Memory B cell (primary cell): ENCODE measurements around the gene WDR5B.
"Not testable (repeated sequence)": the region's sequence is repeated elsewhere in the genome, so short reads cannot be mapped to it uniquely, and the experiment has no call there.

Source experiments
- ATAC-seq: fragments of 150-1000 bp; cut with Tn5 transposase; 2 replicates; pipeline ENCODE4 v1.10.0; 2021; ENCODE audit warnings: low read depth, mild to moderate bottlenecking, moderate library complexity
- DNase-seq, 2 donors: peaks; one replicate each; pipeline ENCODE4 v3.0.0; 2022; ENCODE audit warnings: low spot score in 2 of 2
- H3K27ac Mint-ChIP-seq: one replicate; pipeline ENCODE4 v1.8.0; 2022; ENCODE audit warnings: mild to moderate bottlenecking, moderate library complexity, mixed read lengths
- H3K27me3 Mint-ChIP-seq: one replicate; pipeline ENCODE4 v1.8.0; 2022; ENCODE audit warnings: mixed read lengths
- H3K36me3 Mint-ChIP-seq: one replicate; pipeline ENCODE4 v1.8.0; 2022; ENCODE audit warnings: mild to moderate bottlenecking, mixed read lengths
- H3K4me1 Mint-ChIP-seq: one replicate; pipeline ENCODE4 v1.8.0; 2022; ENCODE audit warnings: mixed read lengths
- H3K4me3 Mint-ChIP-seq: one replicate; pipeline ENCODE4 v1.8.0; 2022; ENCODE audit warnings: mild to moderate bottlenecking, moderate library complexity, mixed read lengths
- H3K9me3 Mint-ChIP-seq: one replicate; pipeline ENCODE4 v1.8.0; 2022; ENCODE audit warnings: mixed read lengths

WDR5B gene

GRCh38 chr3:122415762-122416654 is at the start of gene WDR5B:
Gene WDR5B, minus strand, starts transcription at chr3:122416062. Its CDS starts 534 bp downstream, at chr3:122415528.
- no peaks in the 10 kb centered on the region for H3K9me3 Mint-ChIP-seq
- peaks cover 30% of the 10 kb centered on the region for H3K4me1 Mint-ChIP-seq
- no peaks in the 10 kb centered on the region for H3K27me3 Mint-ChIP-seq
- peak; percentile 98 for DNase-seq
- H3K27ac Mint-ChIP-seq, result peak within 1 kb of the TSS; percentile 99
- peaks cover 13% of the 10 kb centered on the region for H3K36me3 Mint-ChIP-seq
- H3K4me3 Mint-ChIP-seq, result peak within 1 kb of the TSS; percentile 91
- peak; percentile 86 for ATAC-seq

- peak overlapping the region; percentile 62 for H3K27ac Mint-ChIP-seq
- H3K9me3 Mint-ChIP-seq, result no peaks in the 10 kb centered on the region
- peaks cover 9% of the 10 kb centered on the region for H3K4me1 Mint-ChIP-seq
- H3K4me3 Mint-ChIP-seq, result no peak overlapping the region
- ATAC-seq (no peak), DNase-seq (no peak)
- peaks cover 23% of the 10 kb centered on the region for H3K36me3 Mint-ChIP-seq
- H3K27me3 Mint-ChIP-seq, result no peaks in the 10 kb centered on the region
Measured at GRCh38 chr3:122464659-122465058, 48.8 kb upstream of the WDR5B start.

DNA sequence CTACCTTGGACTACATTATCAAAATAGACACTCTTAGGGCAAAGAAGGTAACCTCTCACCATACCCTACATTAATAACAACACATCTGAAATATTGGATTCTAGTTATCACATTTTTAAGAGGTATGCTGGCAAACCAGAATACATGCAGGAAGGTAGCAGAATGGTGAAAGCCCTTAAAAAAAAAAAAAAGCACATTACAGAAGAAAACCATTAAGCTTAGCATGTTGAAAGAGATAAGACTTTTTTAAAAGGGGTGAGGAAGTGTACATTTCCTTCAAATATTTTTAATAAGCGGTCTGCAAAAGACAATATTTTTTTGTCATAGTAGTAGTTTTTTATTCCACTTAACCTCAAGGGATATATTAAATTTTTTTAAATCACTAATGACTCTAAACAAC is 46.5 kb upstream of the WDR5B start:
- Mint-ChIP-seq H3K4me1 (no peaks in the 10 kb centered on the region), H3K27me3 (no peaks in the 10 kb centered on the region), H3K4me3 (no peak overlapping the region)

GRCh38 chr3:122461806-122462205 is 45.9 kb upstream of the WDR5B start:
- ATAC-seq (no peak), DNase-seq (no peak)
- peaks cover 29% of the 10 kb centered on the region for H3K36me3 Mint-ChIP-seq
- peak overlapping the region; percentile 77 for H3K27ac Mint-ChIP-seq
- no peak overlapping the region for H3K4me3 Mint-ChIP-seq
- H3K27me3 Mint-ChIP-seq, result no peaks in the 10 kb centered on the region
- H3K9me3 Mint-ChIP-seq, result no peaks in the 10 kb centered on the region
- H3K4me1 Mint-ChIP-seq, result no peaks in the 10 kb centered on the region

More for the DNA sequence above, 46.5 kb upstream of the WDR5B start:
- peak overlapping the region; percentile 77 for H3K27ac Mint-ChIP-seq
- H3K9me3 Mint-ChIP-seq, result no peaks in the 10 kb centered on the region
- ATAC-seq, result no peak
- no peak for DNase-seq
- H3K36me3 Mint-ChIP-seq, result peaks cover 30% of the 10 kb centered on the region

DNA sequence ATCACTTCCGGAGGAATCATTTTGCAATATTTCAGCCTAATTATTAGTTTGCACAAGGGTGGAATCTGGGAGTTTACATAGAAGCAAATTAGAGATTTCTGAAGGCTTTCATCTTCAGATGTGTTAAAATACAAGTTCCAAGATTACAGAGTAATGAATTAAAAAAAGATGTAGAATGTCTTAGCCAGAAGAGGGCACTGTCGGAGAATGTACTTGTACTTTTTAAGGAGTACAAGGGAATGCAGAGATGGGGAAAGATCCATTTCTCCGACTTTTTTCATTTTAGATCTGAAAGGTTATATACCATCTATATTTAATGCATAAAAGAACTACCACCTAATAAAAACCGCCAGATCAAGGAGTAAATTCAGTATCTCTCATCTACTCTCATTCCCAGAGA is 43.1 kb upstream of the WDR5B start:
- H3K27ac Mint-ChIP-seq, result peak overlapping the region; percentile 69
- DNase-seq (no peak), ATAC-seq (no peak)
- H3K4me1 Mint-ChIP-seq, result no peaks in the 10 kb centered on the region
- H3K4me3 Mint-ChIP-seq, result no peak overlapping the region
- no peaks in the 10 kb centered on the region for H3K9me3 Mint-ChIP-seq
- peaks cover 29% of the 10 kb centered on the region for H3K36me3 Mint-ChIP-seq
- no peaks in the 10 kb centered on the region for H3K27me3 Mint-ChIP-seq

GRCh38 chr3:122457706-122458105 is 41.8 kb upstream of the WDR5B start:
- Mint-ChIP-seq H3K9me3 (no peaks in the 10 kb centered on the region), H3K27me3 (no peaks in the 10 kb centered on the region), H3K27ac (peak overlapping the region; percentile 75), H3K4me3 (no peak overlapping the region), H3K4me1 (no peaks in the 10 kb centered on the region), H3K36me3 (peaks cover 29% of the 10 kb centered on the region)
- ATAC-seq (no peak), DNase-seq (no peak)

DNA sequence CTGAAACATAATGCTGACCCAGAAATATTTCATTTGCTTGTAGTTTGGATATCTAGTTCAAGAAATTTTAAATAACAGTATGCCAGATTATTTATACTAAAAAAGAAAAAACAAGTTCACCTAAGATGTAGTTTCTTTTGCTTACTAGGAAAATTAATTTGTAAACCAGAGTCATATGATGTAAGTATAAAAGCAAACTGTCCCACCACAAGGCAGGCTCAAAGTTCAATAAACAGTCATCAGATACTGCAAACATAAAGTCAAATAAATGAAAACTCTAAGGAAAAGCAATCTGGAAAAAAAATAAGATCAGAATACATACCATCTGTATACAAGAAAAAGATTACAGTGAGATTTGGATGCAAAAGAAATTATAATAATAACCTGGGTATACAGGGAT is 40.2 kb upstream of the WDR5B start:
- no peak for ATAC-seq
- no peaks in the 10 kb centered on the region for H3K27me3 Mint-ChIP-seq
- peaks cover 28% of the 10 kb centered on the region for H3K36me3 Mint-ChIP-seq
- no peaks in the 10 kb centered on the region for H3K4me1 Mint-ChIP-seq
- H3K27ac Mint-ChIP-seq, result peak overlapping the region; percentile 31
- H3K9me3 Mint-ChIP-seq, result no peaks in the 10 kb centered on the region
- DNase-seq, result no peak
- no peak overlapping the region for H3K4me3 Mint-ChIP-seq

DNA sequence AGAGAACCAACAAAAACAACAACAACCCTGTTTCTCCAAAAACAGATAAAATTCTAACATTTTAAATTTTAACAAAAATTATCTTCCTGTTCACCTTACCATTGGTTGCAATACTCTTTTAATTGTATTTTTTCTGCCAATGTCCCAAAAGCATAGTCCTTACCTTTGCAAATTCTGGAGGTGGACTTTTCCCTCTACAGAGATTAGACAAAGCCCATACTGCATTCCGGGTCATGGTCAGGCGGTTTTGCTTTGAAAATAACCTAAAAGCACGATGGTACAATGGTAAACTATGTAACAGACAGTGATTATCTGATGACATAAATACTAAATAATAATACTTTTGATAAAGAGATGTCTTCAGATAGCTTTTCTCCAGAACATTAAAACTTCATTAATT is 35.5 kb upstream of the WDR5B start:
- H3K4me1 Mint-ChIP-seq, result peaks cover 3% of the 10 kb centered on the region
- ATAC-seq, result no peak
- DNase-seq, result no peak
- H3K27me3 Mint-ChIP-seq, result no peaks in the 10 kb centered on the region
- no peak overlapping the region for H3K4me3 Mint-ChIP-seq
- H3K36me3 Mint-ChIP-seq, result peaks cover 46% of the 10 kb centered on the region
- no peak overlapping the region for H3K27ac Mint-ChIP-seq
- H3K9me3 Mint-ChIP-seq, result peaks cover 1% of the 10 kb centered on the region

GRCh38 chr3:122448218-122448617 is 32.4 kb upstream of the WDR5B start:
- not testable (repeated sequence) for H3K4me3 Mint-ChIP-seq, H3K27me3 Mint-ChIP-seq, H3K9me3 Mint-ChIP-seq, DNase-seq, H3K4me1 Mint-ChIP-seq, ATAC-seq
- H3K36me3 Mint-ChIP-seq, result peaks cover 67% of the 10 kb centered on the region
- H3K27ac Mint-ChIP-seq, result peak overlapping the region; percentile 55

GRCh38 chr3:122444491-122444887 is 28.6 kb upstream of the WDR5B start:
- H3K36me3 Mint-ChIP-seq, result peaks cover 70% of the 10 kb centered on the region
- H3K4me1 Mint-ChIP-seq, H3K27ac Mint-ChIP-seq, ATAC-seq, H3K4me3 Mint-ChIP-seq, H3K9me3 Mint-ChIP-seq, DNase-seq, H3K27me3 Mint-ChIP-seq: not testable (repeated sequence)

DNA sequence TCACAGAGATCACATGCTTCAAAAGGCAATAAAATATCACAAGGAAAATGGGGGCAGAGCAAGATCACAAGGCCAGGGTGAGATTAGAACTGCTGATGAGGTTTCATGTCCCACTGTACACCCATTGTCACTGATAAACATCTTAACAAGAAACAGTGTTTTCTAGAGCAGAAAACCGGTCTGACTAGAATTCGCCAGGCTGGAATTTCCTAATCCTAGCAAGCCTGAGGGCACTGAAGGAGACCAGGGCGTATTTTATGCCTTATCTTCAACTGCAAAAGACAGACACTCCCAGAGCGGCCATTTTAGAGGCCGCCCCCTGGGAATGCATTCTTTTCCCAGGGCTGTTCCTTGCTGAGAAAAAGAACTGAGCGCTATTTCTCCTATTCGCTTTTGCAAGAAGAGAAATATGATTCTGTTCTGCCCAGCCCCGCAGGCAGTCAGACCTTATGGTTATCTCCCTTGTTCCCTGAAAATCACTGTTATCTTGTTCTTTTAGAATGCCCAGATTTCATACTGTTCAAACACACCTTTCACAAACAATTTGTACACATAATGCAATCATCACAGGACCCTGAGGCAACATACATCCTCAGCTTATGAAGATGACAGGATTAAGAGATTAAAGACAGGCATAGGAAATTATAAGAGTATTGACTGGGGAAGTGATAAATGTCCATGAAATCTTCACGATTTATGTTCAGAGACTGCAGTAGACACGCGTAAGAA is 28.1 kb upstream of the WDR5B start:
- not testable (repeated sequence) for H3K4me3 Mint-ChIP-seq, ATAC-seq, H3K4me1 Mint-ChIP-seq, H3K9me3 Mint-ChIP-seq, DNase-seq, H3K27me3 Mint-ChIP-seq, H3K27ac Mint-ChIP-seq
- peaks cover 65% of the 10 kb centered on the region for H3K36me3 Mint-ChIP-seq

DNA sequence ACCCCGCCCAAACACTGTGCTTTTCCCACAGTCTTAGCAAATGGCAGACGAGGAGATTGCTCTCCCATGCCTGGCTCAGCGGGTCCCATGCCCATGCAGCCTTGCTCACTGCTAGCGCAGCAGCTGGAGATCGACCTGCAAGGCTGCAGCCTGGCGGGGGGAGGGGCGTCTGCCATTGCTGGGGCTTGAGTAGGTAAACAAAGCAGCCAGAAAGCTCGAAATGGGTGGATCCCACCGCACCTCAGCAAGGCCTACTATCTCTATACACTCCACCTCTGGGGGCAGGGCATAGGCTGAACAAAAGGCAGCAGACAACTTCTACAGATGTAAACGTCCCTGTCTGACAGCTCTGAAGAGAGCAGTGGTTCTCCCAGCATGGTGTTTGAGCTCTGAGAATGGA is 27.2 kb upstream of the WDR5B start:
- ATAC-seq (no peak), DNase-seq (no peak)
- H3K27me3 Mint-ChIP-seq, result no peaks in the 10 kb centered on the region
- H3K4me1 Mint-ChIP-seq, result peaks cover 6% of the 10 kb centered on the region
- peaks cover 64% of the 10 kb centered on the region for H3K36me3 Mint-ChIP-seq
- H3K27ac Mint-ChIP-seq, result no peak overlapping the region
- H3K9me3 Mint-ChIP-seq, result peaks cover 6% of the 10 kb centered on the region
- no peak overlapping the region for H3K4me3 Mint-ChIP-seq

DNA sequence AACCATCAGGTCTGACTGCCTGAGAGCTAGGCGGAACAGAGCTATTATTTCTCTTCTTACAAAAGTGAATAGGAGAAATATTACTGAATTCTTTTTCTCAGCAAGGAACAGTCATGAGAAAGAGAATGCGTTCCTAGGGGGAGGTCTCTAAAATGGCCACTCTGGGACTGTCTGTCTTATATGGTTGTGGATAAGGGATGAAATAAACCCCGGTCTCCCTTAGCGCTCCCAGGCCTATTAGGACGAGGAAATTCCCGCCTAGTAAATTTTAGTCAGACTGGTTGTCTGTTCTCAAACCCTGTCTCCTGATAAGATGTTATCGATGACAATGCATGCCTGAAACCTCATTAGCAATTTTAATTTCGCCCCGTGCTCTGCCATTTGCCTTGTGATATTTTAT is 20.1 kb upstream of the WDR5B start:
- no peaks in the 10 kb centered on the region for H3K27me3 Mint-ChIP-seq
- ATAC-seq (no peak), DNase-seq (no peak)
- H3K27ac Mint-ChIP-seq, result no peak overlapping the region
- no peaks in the 10 kb centered on the region for H3K4me1 Mint-ChIP-seq
- H3K4me3 Mint-ChIP-seq, result no peak overlapping the region
- H3K36me3 Mint-ChIP-seq, result peaks cover 50% of the 10 kb centered on the region
- peaks cover 7% of the 10 kb centered on the region for H3K9me3 Mint-ChIP-seq

GRCh38 chr3:122430371-122430770 is 14.5 kb upstream of the WDR5B start:
- H3K36me3 Mint-ChIP-seq, result peaks cover 47% of the 10 kb centered on the region

More at GRCh38 chr3:122430371-122430770, 14.5 kb upstream of the WDR5B start:
- Mint-ChIP-seq H3K4me3 (no peak overlapping the region), H3K27me3 (no peaks in the 10 kb centered on the region), H3K4me1 (no peaks in the 10 kb centered on the region), H3K27ac (no peak overlapping the region), H3K9me3 (no peaks in the 10 kb centered on the region)
- ATAC-seq, result no peak
- no peak for DNase-seq
